Smooth muscle cell (in vitro differentiated cells): ENCODE data around the gene CNOT10. TPM values are rescaled to one million over a fixed set of nuclear protein-coding genes. Genes with fewer than 3 reads are reported as not detected.
A peak's percentile ranks its signal among the peaks of the same experiment; 100 is the strongest.

Source experiments
- DNase-seq: peaks from one replicate; lab custom pipeline; 2025; ENCODE audit not compliant: unreplicated experiment; lab: John Stamatoyannopoulos, UW
- H2AFZ ChIP-seq: fragments of 200-600 bp; sonication (generic); 2 replicates; pipeline ENCODE4 v1.6.0; 2016; ENCODE audit warnings: antibody characterized with exemption, low read depth, mild to moderate bottlenecking
- H3F3A ChIP-seq: fragments of 200-600 bp; sonication (generic); 2 replicates; pipeline ENCODE4 v1.6.0; 2017; ENCODE audit warnings: antibody characterized with exemption, low read depth
- H3K27ac ChIP-seq: fragments of 200-600 bp; sonication (generic); 2 replicates; pipeline ENCODE4 v1.5.1; 2016; ENCODE audit warnings: low read depth, mild to moderate bottlenecking
- H3K27me3 ChIP-seq: fragments of 200-600 bp; sonication (generic); 2 replicates; pipeline ENCODE4 v1.6.1; 2016; ENCODE audit warnings: low read depth, mild to moderate bottlenecking
- H3K36me3 ChIP-seq: fragments of 200-600 bp; sonication (generic); 2 replicates; pipeline ENCODE4 v1.5.1; 2016; ENCODE audit warnings: low read depth
- H3K4me1 ChIP-seq: fragments of 200-600 bp; sonication (generic); 2 replicates; pipeline ENCODE4 v1.5.1; 2016; ENCODE audit warnings: low read depth
- H3K4me2 ChIP-seq: fragments of 200-600 bp; sonication (generic); 2 replicates; pipeline ENCODE4 v1.6.0; 2016; ENCODE audit warnings: mild to moderate bottlenecking
- H3K4me3 ChIP-seq: fragments of 200-600 bp; sonication (generic); 2 replicates; pipeline ENCODE4 v1.5.1; 2016; ENCODE audit warnings: mild to moderate bottlenecking
- H3K79me2 ChIP-seq: fragments of 200-600 bp; sonication (generic); 2 replicates; pipeline ENCODE4 v1.6.0; 2016; ENCODE audit warnings: low read depth, mild to moderate bottlenecking
- H3K9ac ChIP-seq: fragments of 200-600 bp; sonication (generic); 2 replicates; pipeline ENCODE4 v1.6.0; 2016; ENCODE audit warnings: low read depth
- H3K9me3 ChIP-seq: fragments of 200-600 bp; sonication (generic); replicated peaks from 2 replicates; pipeline ENCODE4 v1.5.1; 2016; ENCODE audit warnings: low read depth
- H4K20me1 ChIP-seq: fragments of 200-600 bp; sonication (generic); 2 replicates; pipeline ENCODE4 v1.6.0; 2016; ENCODE audit warnings: low read depth
- CTCF ChIP-seq: fragments of 200-600 bp; sonication (generic); IDR thresholded peaks from 2 replicates; pipeline ENCODE4 v1.5.1; 2017; ENCODE audit warnings: borderline replicate concordance, mild to moderate bottlenecking, antibody characterized with exemption; ENCODE audit not compliant: insufficient read depth, poor library complexity, severe bottlenecking
- WGBS: methylation state at CpG from one replicate; pipeline ENCODE4 v1.1.7; 2016; ENCODE audit warnings: low lambda C conversion rate; 5-methylcytosine and 5-hydroxymethylcytosine counted together
- polyA plus RNA-seq: library from polyadenylated mRNA; unstranded; fragments of >200 nt; fragmentation: Nextera tagmentation; extraction: Ambion mirVana; gene quantifications from 2 replicates; pipeline ENCODE4 v1.2.1, GENCODE V29; 2016
- total RNA-seq: library from RNA; depleted of rRNA; stranded (reverse); fragments of >200 nt; gene quantifications from 2 replicates; pipeline ENCODE4 v1.2.3, GENCODE V29; 2014

CNOT10 gene
- total and polyA plus RNA-seq, 2 experiments from 2014 or later = 19.4 to 22.9 TPM

- Histone ChIP-seq H3K4me1 (no peaks in the 10 kb centered on the region), H3K4me2 (no peak overlapping the region), H3K27ac (peak overlapping the region; percentile 41), H3K36me3 (no peaks in the 10 kb centered on the region), H3F3A (peaks cover 4% of the 10 kb centered on the region), H3K9ac (no peak overlapping the region), H3K9me3 (no peaks in the 10 kb centered on the region), H2AFZ (no peak overlapping the region), H3K4me3 (no peak overlapping the region), H3K79me2 (no peaks in the 10 kb centered on the region), H4K20me1 (no peaks in the 10 kb centered on the region), H3K27me3 (no peaks in the 10 kb centered on the region)
- TF ChIP-seq CTCF = no peak
- DNase-seq = no peak
These were observed 73.4 kb downstream of the CNOT10 start for GRCh38 chr3:32758375-32758753.

- no peaks in the 10 kb centered on the region for H3K36me3 ChIP-seq
- no peak for TF ChIP-seq CTCF
- WGBS = 82% methylated on average over 4 of the region's 4 CpGs
- no peak overlapping the region for H3K27ac ChIP-seq
- DNase-seq = no peak
- peaks cover 4% of the 10 kb centered on the region for H3F3A ChIP-seq
- H3K9ac ChIP-seq = no peak overlapping the region
- no peaks in the 10 kb centered on the region for H3K79me2 ChIP-seq
- no peaks in the 10 kb centered on the region for H3K9me3 ChIP-seq
- no peaks in the 10 kb centered on the region for H4K20me1 ChIP-seq
- no peak overlapping the region for H2AFZ ChIP-seq
- H3K4me3 ChIP-seq = no peak overlapping the region
- no peaks in the 10 kb centered on the region for H3K27me3 ChIP-seq
- no peak overlapping the region for H3K4me2 ChIP-seq
- no peaks in the 10 kb centered on the region for H3K4me1 ChIP-seq
These were observed 74.4 kb downstream of the CNOT10 start for GRCh38 chr3:32759342-32759741.

GRCh38 chr3:32764481-32764880 lies 79.5 kb downstream of the CNOT10 start:
- no peak overlapping the region for H3K4me2 ChIP-seq
- WGBS = 97% methylated on average over 8 of the region's 8 CpGs

More at GRCh38 chr3:32764481-32764880, 79.5 kb downstream of the CNOT10 start:
- Histone ChIP-seq H3K36me3 (peaks cover 5% of the 10 kb centered on the region), H3K4me3 (no peak overlapping the region), H3K9ac (no peak overlapping the region), H4K20me1 (no peaks in the 10 kb centered on the region), H2AFZ (no peak overlapping the region), H3K79me2 (no peaks in the 10 kb centered on the region), H3K9me3 (no peaks in the 10 kb centered on the region), H3K27ac (no peak overlapping the region), H3K27me3 (no peaks in the 10 kb centered on the region), H3F3A (no peaks in the 10 kb centered on the region), H3K4me1 (no peaks in the 10 kb centered on the region)
- DNase-seq = no peak
- no peak for TF ChIP-seq CTCF
